ENCODE data around the gene DNAH8.

- TF ChIP-seq GATA2 (IDR thresholded peaks at IDR 0.05; ENCODE audit: insufficient read depth, insufficient read length, low read depth, low read length) (no peak), POLR2A (IDR thresholded peaks at IDR 0.05; ENCODE audit: low read depth, low read length) (no peak), CTCF (IDR thresholded peaks at IDR 0.05; ENCODE audit: extremely low read depth in 1 of 2, insufficient read depth in 1 of 2, low read depth in 1 of 2, low read length in 2 of 2) (no peak), MAX (IDR thresholded peaks at IDR 0.05; ENCODE audit: insufficient read depth, insufficient read length) (no peak), POLR2AphosphoS5 (IDR thresholded peaks at IDR 0.05; ENCODE audit: insufficient read depth, low read depth, low read length) (no peak), MYC (IDR thresholded peaks at IDR 0.05; ENCODE audit: low read depth, low read length) (no peak), JUN (IDR thresholded peaks at IDR 0.05; ENCODE audit: borderline replicate concordance, insufficient read depth, insufficient read length, low read depth) (no peak)
Observed at GRCh38 chr6:38695933-38696332, 19.2 kb upstream of the DNAH8 start.
